ENCODE data around the gene SLC9A1.

GRCh38 chr1:27150641-27151040, 4.3 kb downstream of the SLC9A1 start:
- TF ChIP-seq, protein P1, sequence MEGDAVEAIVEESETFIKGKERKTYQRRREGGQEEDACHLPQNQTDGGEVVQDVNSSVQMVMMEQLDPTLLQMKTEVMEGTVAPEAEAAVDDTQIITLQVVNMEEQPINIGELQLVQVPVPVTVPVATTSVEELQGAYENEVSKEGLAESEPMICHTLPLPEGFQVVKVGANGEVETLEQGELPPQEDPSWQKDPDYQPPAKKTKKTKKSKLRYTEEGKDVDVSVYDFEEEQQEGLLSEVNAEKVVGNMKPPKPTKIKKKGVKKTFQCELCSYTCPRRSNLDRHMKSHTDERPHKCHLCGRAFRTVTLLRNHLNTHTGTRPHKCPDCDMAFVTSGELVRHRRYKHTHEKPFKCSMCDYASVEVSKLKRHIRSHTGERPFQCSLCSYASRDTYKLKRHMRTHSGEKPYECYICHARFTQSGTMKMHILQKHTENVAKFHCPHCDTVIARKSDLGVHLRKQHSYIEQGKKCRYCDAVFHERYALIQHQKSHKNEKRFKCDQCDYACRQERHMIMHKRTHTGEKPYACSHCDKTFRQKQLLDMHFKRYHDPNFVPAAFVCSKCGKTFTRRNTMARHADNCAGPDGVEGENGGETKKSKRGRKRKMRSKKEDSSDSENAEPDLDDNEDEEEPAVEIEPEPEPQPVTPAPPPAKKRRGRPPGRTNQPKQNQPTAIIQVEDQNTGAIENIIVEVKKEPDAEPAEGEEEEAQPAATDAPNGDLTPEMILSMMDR (IDR thresholded peaks at IDR 0.05) = no peak
- no peak for TF ChIP-seq POLR2A (IDR thresholded peaks at IDR 0.05)

Measured in upper lobe of left lung (tissue), 4 donors.